ENCODE results near the gene CCDC97.

Gene CCDC97

DNA sequence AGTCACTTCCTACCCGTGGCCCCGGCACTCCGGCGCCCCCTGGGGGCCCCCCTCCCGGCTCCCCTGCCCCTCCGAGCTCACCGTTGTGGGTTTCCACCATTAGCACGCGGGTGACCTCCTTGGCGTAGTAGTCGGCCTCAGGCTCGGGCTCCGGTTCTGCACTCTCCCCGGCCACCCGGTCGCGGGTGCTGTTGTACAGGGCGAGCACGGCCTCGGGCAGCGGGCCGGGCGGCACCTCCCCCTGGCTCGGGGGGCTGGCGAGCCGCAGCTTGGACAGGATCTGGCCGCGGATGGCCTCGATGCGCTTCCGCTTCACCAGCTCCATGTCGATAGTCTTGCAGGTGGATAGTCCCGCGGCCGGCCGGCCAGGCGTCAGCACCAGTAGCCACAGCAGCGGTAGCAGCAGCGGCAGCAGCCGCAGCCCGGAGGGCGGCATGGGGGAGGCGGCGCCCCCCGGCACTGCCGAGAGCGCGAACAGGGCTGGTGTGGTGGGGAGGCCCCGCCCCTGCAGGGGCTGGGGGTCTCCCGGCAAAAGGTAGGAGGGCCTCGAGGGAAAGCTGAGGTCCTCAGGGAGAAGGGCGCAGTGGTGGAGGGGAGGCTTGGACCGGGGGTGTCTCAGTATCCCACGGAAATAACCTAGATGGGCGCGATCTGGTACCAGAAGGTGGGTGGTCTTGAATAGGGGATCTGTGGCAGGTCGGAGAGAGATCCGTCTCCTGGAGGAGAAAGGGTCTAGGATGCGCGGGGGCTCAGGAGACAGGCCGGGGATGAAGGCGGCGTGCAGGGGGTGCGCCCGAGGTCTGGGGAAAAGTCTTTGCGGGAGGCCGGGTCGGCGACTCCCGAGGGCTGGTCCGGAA lies 42.9 kb downstream of the CCDC97 start:
- peak; percentile 16 for ATAC-seq
- Mint-ChIP-seq H3K4me3 (peak overlapping the region; percentile 93), H3K4me1 (peaks cover 66% of the 10 kb centered on the region), H3K9me3 (no peaks in the 10 kb centered on the region), H3K27me3 (no peaks in the 10 kb centered on the region), H3K36me3 (ENCODE audit: low read depth) (peaks cover 44% of the 10 kb centered on the region), H3K27ac (peak overlapping the region; percentile 95)
- peak; percentile 87 for DNase-seq

DNA sequence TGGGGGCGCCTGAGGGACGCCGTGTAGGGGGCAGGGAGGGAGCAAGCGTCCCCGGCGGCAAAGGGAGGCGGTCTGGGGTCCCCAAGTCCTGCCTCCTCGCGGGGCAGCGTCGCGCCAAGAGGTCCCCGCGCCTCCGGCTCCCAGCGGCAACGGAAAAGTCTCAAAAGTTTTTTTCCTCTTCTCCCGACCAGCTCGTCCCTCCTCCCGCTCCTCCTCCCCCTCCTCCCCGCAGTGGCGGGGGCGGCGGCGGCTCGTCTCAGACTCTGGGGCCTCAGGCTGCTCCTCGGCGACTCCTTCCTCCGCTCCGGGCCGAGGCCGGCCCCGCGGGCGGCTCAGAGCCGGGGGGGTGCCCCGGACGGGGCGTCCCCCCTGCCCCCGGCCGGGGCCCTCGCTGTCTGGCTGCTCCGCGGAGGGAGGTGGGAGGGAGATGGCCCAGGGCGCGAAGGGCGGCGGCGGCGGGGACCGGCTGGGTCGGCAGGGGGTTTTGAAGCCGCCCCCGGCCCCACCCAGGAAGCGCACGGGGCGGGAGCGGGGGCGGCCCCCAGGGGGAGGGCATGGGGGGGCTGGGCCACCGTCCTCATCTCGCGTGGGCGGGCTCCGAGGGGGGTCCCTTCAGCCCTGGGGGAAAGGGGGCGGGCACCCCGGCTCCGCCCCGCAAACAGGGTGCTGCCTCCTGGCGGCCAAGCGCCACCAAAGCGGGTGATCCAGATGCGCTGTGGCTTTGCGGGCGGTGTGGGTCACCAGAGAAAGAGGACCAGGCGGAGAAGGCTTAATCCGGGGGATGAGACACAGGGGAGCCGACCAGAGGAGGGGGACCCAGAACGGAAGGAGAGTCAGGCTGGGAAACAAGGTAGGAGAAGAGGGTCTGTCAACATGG lies 43.7 kb downstream of the CCDC97 start, which contains the start of gene TGFB1:
TGFB1 (minus strand) TSS at position 457 of the 877 bp plus-strand sequence. CDS start 878 bp downstream, outside the sequence.
- H3K4me3 Mint-ChIP-seq, result peak within 1 kb of the TSS; percentile 93
- ATAC-seq, result peak; percentile 61
- H3K27me3 Mint-ChIP-seq, result no peaks in the 10 kb centered on the region
- no peaks in the 10 kb centered on the region for H3K9me3 Mint-ChIP-seq
- DNase-seq, result peak; percentile 94
- H3K36me3 Mint-ChIP-seq (ENCODE audit: low read depth), result peaks cover 39% of the 10 kb centered on the region
- H3K27ac Mint-ChIP-seq, result peak within 1 kb of the TSS; percentile 95
- peaks cover 69% of the 10 kb centered on the region for H3K4me1 Mint-ChIP-seq

DNA sequence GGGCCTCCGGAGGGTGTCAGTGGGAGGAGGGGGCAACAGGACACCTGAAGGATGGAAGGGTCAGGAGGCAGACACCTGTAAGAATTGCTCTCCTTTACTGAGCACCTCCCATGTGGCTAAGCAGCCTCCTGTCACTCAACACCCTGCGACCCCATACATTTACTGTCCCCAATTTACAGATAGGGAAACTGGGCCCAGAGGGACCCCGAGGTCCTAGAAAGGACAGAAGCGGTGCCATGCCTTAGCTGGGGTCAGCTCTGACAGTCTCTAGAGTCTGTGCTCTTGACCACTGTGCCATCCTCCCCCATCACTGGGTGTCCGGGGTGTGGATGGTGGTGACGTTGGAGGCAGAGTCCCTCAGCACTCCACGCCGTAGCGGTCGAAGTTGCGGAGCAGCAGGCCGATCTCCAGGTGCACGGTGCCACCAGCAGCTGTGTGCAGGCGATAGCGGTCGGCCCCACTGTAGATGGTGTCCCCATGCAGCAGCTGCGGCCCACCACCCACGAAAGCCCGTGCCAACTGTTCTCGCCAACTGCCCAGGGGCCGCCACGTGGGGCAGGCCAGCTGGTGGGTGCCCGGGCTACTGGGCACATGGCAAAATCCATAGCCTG lies 44.5 kb downstream of the CCDC97 start:
- Mint-ChIP-seq H3K36me3 (ENCODE audit: low read depth) (peaks cover 32% of the 10 kb centered on the region), H3K4me1 (peaks cover 61% of the 10 kb centered on the region), H3K27ac (peak overlapping the region; percentile 95), H3K9me3 (no peaks in the 10 kb centered on the region), H3K27me3 (no peaks in the 10 kb centered on the region), H3K4me3 (peak overlapping the region; percentile 86)
- ATAC-seq (no peak), DNase-seq (no peak)

DNA sequence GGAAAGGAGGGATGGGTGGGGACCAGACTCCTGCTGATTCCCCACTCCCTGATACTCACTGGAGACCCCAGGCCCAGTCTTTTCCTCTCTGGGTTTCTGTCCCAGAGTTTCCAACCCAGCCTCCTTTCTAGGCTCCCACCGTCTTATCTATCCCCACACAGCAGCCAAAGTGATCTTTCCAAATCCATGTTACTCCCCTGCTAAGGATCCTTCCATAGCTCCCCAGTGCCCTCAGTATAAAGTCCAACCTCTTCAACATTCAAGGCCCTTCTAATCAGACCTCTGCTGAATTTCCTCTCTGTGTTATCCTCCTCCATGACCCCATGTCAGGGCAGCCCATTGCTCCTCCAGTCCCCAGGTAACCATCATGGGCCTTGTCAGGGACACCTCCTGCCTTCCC lies 45.1 kb downstream of the CCDC97 start:
- peaks cover 26% of the 10 kb centered on the region for H3K36me3 Mint-ChIP-seq (ENCODE audit: low read depth)
- no peaks in the 10 kb centered on the region for H3K27me3 Mint-ChIP-seq
- ATAC-seq, result no peak
- no peaks in the 10 kb centered on the region for H3K9me3 Mint-ChIP-seq
- peaks cover 60% of the 10 kb centered on the region for H3K4me1 Mint-ChIP-seq
- no peak for DNase-seq
- peak overlapping the region; percentile 69 for H3K4me3 Mint-ChIP-seq
- H3K27ac Mint-ChIP-seq, result peak overlapping the region; percentile 94

GRCh38 chr19:41355802-41356201 lies 45.8 kb downstream of the CCDC97 start:
- Mint-ChIP-seq H3K4me1 (peaks cover 56% of the 10 kb centered on the region), H3K9me3 (no peaks in the 10 kb centered on the region), H3K27ac (peak overlapping the region; percentile 94), H3K36me3 (ENCODE audit: low read depth) (peaks cover 24% of the 10 kb centered on the region), H3K27me3 (no peaks in the 10 kb centered on the region), H3K4me3 (peak overlapping the region; percentile 69)
- DNase-seq (peak; percentile 31), ATAC-seq (no peak)

DNA sequence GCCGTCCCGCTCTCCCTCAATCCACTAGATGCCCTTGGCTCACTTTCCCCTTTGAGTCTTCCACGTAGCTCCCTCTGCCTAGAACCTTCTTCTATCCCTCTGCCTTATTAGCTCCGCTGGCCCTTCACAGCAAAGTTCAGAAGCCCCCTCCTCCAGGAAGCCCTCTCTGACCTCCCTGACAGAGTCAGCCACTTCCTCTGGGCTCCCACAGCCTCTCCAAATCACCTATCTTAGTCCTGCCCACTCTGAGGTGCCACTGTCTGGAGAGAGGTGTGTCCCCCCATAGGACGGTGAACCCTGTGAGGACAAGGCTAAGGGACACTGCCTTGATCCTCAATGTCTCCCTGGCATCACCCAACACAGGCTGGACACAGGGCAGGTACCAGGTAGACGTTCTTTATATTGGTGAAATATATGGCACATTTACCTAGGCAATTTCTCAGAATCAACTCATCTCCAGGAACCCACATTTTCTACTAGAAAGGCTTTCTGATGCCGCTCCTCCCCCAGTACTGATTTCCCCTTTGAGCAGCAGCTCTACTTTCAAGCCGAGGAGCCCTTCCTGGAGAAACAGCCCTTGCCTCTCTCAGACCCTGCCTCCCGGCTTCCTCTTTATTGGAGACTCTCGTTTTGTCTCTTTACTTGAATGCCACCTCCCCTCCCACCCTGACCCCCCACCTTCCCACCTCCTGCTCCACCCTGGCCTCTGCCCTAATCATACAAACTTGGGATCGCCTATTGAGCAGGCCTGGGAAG lies 47.2 kb downstream of the CCDC97 start:
- H3K36me3 Mint-ChIP-seq (ENCODE audit: low read depth), result peaks cover 14% of the 10 kb centered on the region
- H3K27me3 Mint-ChIP-seq, result no peaks in the 10 kb centered on the region
- peaks cover 49% of the 10 kb centered on the region for H3K4me1 Mint-ChIP-seq
- H3K27ac Mint-ChIP-seq, result peak overlapping the region; percentile 94
- DNase-seq (no peak), ATAC-seq (no peak)
- H3K9me3 Mint-ChIP-seq, result no peaks in the 10 kb centered on the region
- H3K4me3 Mint-ChIP-seq, result peak overlapping the region; percentile 69

- ATAC-seq (no peak), DNase-seq (no peak)
- Mint-ChIP-seq H3K27ac (peak overlapping the region; percentile 46), H3K4me1 (peaks cover 53% of the 10 kb centered on the region), H3K36me3 (ENCODE audit: low read depth) (peaks cover 11% of the 10 kb centered on the region), H3K4me3 (peak overlapping the region; percentile 42), H3K27me3 (no peaks in the 10 kb centered on the region), H3K9me3 (no peaks in the 10 kb centered on the region)
Observed at GRCh38 chr19:41357746-41358145, 47.8 kb downstream of the CCDC97 start.

DNA sequence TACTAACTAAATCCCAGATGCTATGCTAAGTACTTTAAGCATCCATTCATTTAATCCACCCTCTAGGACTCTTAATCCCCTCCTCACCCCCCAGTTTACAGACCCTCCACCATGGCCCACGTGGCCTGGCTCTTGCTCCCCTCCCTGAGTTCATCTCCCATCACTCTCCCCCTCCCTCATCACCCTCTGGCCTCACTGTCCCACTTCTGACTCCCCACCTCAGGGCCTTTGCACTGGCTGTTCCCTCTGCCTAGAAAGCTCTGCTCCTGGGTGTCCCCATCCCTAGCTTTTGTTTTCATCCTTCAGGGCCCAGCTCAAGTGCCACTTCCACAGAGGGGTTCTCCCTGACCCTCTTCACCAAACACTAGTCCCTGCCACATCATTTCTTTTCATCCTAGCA lies 49.8 kb downstream of the CCDC97 start:
- DNase-seq, result no peak
- ATAC-seq, result no peak
- Mint-ChIP-seq H3K4me1 (peaks cover 63% of the 10 kb centered on the region), H3K27me3 (no peaks in the 10 kb centered on the region), H3K27ac (no peak overlapping the region), H3K4me3 (no peak overlapping the region), H3K9me3 (no peaks in the 10 kb centered on the region), H3K36me3 (ENCODE audit: low read depth) (peaks cover 7% of the 10 kb centered on the region)

GRCh38 chr19:41362143-41362847 lies 52.3 kb downstream of the CCDC97 start:
- Mint-ChIP-seq H3K27ac (peak overlapping the region; percentile 60), H3K36me3 (ENCODE audit: low read depth) (peaks cover 2% of the 10 kb centered on the region), H3K4me3 (no peak overlapping the region), H3K9me3 (no peaks in the 10 kb centered on the region), H3K4me1 (peaks cover 46% of the 10 kb centered on the region), H3K27me3 (no peaks in the 10 kb centered on the region)
- DNase-seq (no peak), ATAC-seq (no peak)

DNA sequence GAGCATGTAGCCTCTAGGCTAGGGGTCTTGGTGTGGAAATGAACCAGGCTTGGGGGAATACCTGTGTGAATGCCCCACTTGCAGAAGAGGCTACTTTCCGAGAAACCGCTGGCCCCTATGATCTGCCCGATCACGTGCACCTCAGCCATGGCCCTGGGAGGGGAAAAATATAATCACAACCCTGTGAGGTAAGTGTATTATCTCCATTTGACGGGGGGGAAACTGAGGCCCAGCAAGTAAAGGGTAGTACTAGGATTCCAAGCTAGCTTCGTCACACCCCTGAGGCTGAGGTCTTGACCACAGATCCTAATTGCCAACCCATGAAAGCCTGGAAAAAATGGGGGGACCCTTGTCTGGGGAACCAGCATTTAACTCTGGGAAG lies 53.4 kb downstream of the CCDC97 start:
- peak overlapping the region; percentile 97 for H3K4me3 Mint-ChIP-seq
- peaks cover 35% of the 10 kb centered on the region for H3K4me1 Mint-ChIP-seq
- peak overlapping the region; percentile 99 for H3K27ac Mint-ChIP-seq
- DNase-seq (no peak), ATAC-seq (no peak)
- peaks cover 2% of the 10 kb centered on the region for H3K36me3 Mint-ChIP-seq (ENCODE audit: low read depth)
- H3K27me3 Mint-ChIP-seq, result no peaks in the 10 kb centered on the region
- no peaks in the 10 kb centered on the region for H3K9me3 Mint-ChIP-seq

GRCh38 chr19:41363753-41364523 lies 54.0 kb downstream of the CCDC97 start, which contains the start of gene B9D2:
Gene B9D2, minus strand, starts transcription at chr19:41364149. Its CDS starts 630 bp downstream, at chr19:41363519.
- Mint-ChIP-seq H3K27ac (peak within 1 kb of the TSS; percentile 99), H3K4me1 (peaks cover 32% of the 10 kb centered on the region), H3K4me3 (peak within 1 kb of the TSS; percentile 97), H3K27me3 (no peaks in the 10 kb centered on the region), H3K9me3 (no peaks in the 10 kb centered on the region), H3K36me3 (ENCODE audit: low read depth) (peaks cover 2% of the 10 kb centered on the region)
- peak; percentile 96 for DNase-seq
- peak; percentile 94 for ATAC-seq

DNA sequence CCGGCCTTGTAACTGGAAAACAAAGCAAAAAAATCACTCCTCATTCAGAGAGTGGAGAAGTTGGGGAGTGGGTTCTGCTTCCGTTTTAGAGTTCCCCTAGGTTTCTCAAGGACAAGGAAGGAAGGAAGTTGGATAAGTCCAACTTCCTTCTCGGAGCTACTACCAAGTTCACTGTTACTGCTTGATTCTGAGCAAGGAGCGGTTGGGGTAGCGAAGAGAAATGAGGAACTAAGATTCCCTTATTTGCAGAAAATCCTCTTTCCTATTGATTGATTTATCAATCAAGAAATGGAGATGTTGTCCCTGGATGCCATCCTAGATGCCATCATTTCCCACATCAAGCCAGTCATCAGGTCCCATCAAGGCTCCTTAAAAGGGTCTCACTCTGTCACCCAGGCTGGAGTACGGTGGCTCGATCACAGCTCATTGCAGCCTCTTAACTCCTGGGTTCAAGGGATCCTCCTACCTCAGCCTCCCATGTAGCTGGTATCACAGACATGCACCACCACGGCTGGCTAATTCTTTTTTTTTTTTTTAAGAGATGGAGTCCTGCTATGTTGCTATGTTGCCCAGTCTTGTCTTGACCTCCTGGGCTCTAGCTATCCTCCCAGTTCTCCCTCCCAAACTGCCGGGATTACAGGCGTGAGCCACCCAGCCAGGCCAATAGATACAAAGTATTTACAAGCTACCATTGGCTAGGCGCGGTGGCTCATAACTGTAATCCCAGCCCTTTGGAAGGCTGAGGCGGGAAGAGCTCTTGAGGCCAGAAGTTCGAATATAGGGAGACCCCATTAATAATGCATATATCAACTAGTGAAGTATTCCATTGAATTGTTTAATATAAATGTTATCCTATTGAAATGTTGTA lies 54.8 kb downstream of the CCDC97 start:
- DNase-seq, result no peak
- Mint-ChIP-seq H3K36me3 (ENCODE audit: low read depth) (peaks cover 2% of the 10 kb centered on the region), H3K4me1 (peaks cover 31% of the 10 kb centered on the region), H3K27me3 (no peaks in the 10 kb centered on the region), H3K27ac (peak overlapping the region; percentile 99), H3K4me3 (peak overlapping the region; percentile 97), H3K9me3 (no peaks in the 10 kb centered on the region)
- no peak for ATAC-seq
